Uterus (tissue), 4 donors: ENCODE data around the gene CPNE1. TPM values are rescaled to one million over a fixed set of nuclear protein-coding genes. Genes with fewer than 3 reads are reported as not detected.
A peak's percentile ranks its signal among the peaks of the same experiment; 100 is the strongest.

Source experiments
- DNase-seq, 2 donors: peaks; one replicate each; pipeline ENCODE4 v3.0.0-alpha.2; 2019 to 2020
- H3K27ac ChIP-seq, 2 donors: fragments of 200-600 bp; sonication (generic); 1 replicate in 1 of 2; 2 replicates in 1 of 2; pipeline ENCODE4 v1.5.1; 2016 to 2018
- H3K27me3 ChIP-seq, 2 donors: fragments of 200-600 bp; sonication (generic); one replicate each; pipeline ENCODE4 v1.5.1; 2018 to 2019; ENCODE audit warnings: control low read depth in 1 of 2
- H3K36me3 ChIP-seq, 2 donors: fragments of 200-600 bp; sonication (generic); one replicate each; pipeline ENCODE4 v1.5.1; 2019; ENCODE audit warnings: control low read depth in 1 of 2
- H3K4me1 ChIP-seq, 2 donors: fragments of 200-600 bp; sonication (generic); one replicate each; pipeline ENCODE4 v1.5.1; 2018 to 2019; ENCODE audit warnings: control low read depth in 1 of 2
- H3K4me3 ChIP-seq, 2 donors: fragments of 200-600 bp; sonication (generic); 1 replicate in 1 of 2; 2 replicates in 1 of 2; pipeline ENCODE4 v1.5.1; 2018 to 2019; ENCODE audit warnings: mild to moderate bottlenecking in 1 of 2
- H3K9me3 ChIP-seq, 2 donors: fragments of 200-600 bp; sonication (generic); one replicate each; pipeline ENCODE4 v1.5.1; 2019; ENCODE audit warnings: control low read depth in 1 of 2
- CTCF ChIP-seq, 4 experiments: fragments of 200-600 bp in 2 of 4; fragments of 450-650 bp in 2 of 4; sonication (generic) in 2 of 4; IDR thresholded peaks; one replicate each; pipeline ENCODE4 v1.5.1; 2016 to 2019; ENCODE audit warnings: antibody characterized with exemption in 4 of 4, mild to moderate bottlenecking in 2 of 4, moderate library complexity in 1 of 4
- POLR2A ChIP-seq, 2 donors: fragments of 450-650 bp; IDR thresholded peaks; one replicate each; pipeline ENCODE4 v1.6.1; 2016; ENCODE audit warnings: antibody characterized with exemption in 2 of 2, mild to moderate bottlenecking in 1 of 2, moderate library complexity in 1 of 2
- intact Hi-C: fragments of 100-400 bp; cut with DNase I; formaldehyde crosslinking; loops from one replicate; pipeline ENCODE4 v1.15.1; 2023; ENCODE audit warnings: low total_unique reads
- total RNA-seq, 4 donors: library from RNA; depleted of rRNA in 3 of 4; stranded (reverse); fragments of >200 nt in 3 of 4; gene quantifications; one replicate each; pipeline versions ENCODE4 v1.1.0 to v1.2.4, GENCODE V29; 2014 to 2023
- donor health status: DM: yes; HTN: yes; CAD: no.

The CPNE1 gene
- total RNA-seq, 4 donors from 2014 or later = 86.8 to 295 (median 142) TPM

- peak; percentile 71 to 79 for DNase-seq
These were observed 63.4 kb downstream of the CPNE1 start for GRCh38 chr20:35600993-35601973.

GRCh38 chr20:35600176-35600992 lies 64.3 kb downstream of the CPNE1 start:
- intact Hi-C loops = no loop called here
- Histone ChIP-seq H3K4me1 (peaks cover 0 to 14% of the 10 kb centered on the region in 2 donors), H3K27me3 (peaks cover 0 to 5% of the 10 kb centered on the region in 2 donors), H3K4me3 (peak overlapping the region; percentile 31 to 33), H3K9me3 (no peaks in the 10 kb centered on the region), H3K36me3 (no peaks in the 10 kb centered on the region), H3K27ac (no peak overlapping the region)
- TF ChIP-seq CTCF (IDR thresholded peaks at IDR 0.05) (no peak), POLR2A (IDR thresholded peaks at IDR 0.05) (no peak)
- no peak for DNase-seq

More at GRCh38 chr20:35600993-35601973, 63.4 kb downstream of the CPNE1 start:
- TF ChIP-seq POLR2A (IDR thresholded peaks at IDR 0.05) (no peak), CTCF (IDR thresholded peaks at IDR 0.05) (peak; percentile 49 to 55 (median 52))
- H3K36me3 ChIP-seq = no peaks in the 10 kb centered on the region
- no peak overlapping the region for H3K27ac ChIP-seq
- H3K4me1 ChIP-seq = peaks cover 0 to 14% of the 10 kb centered on the region in 2 donors
- intact Hi-C loops = no loop called here
- no peaks in the 10 kb centered on the region for H3K9me3 ChIP-seq
- peaks cover 0 to 5% of the 10 kb centered on the region in 2 donors for H3K27me3 ChIP-seq
- H3K4me3 ChIP-seq = peak overlapping the region; percentile 31 to 33

- DNase-seq = no peak
- Histone ChIP-seq H3K9me3 (no peaks in the 10 kb centered on the region), H3K27me3 (peaks cover 0 to 5% of the 10 kb centered on the region in 2 donors), H3K4me1 (peaks cover 0 to 14% of the 10 kb centered on the region in 2 donors), H3K27ac (no peak overlapping the region), H3K4me3 (no peak overlapping the region), H3K36me3 (no peaks in the 10 kb centered on the region)
- intact Hi-C loops = no loop called here
- TF ChIP-seq CTCF (IDR thresholded peaks at IDR 0.05) = no peak
- TF ChIP-seq POLR2A (IDR thresholded peaks at IDR 0.05) = no peak
These were observed 65.0 kb downstream of the CPNE1 start for GRCh38 chr20:35599776-35600120.

GRCh38 chr20:35598899-35599775 lies 65.6 kb downstream of the CPNE1 start:
- intact Hi-C loops = no loop called here
- Histone ChIP-seq H3K9me3 (no peaks in the 10 kb centered on the region), H3K27ac (no peak overlapping the region), H3K27me3 (peaks cover 0 to 5% of the 10 kb centered on the region in 2 donors), H3K4me3 (no peak overlapping the region), H3K36me3 (no peaks in the 10 kb centered on the region), H3K4me1 (peaks cover 0 to 14% of the 10 kb centered on the region in 2 donors)
- DNase-seq = no peak
- TF ChIP-seq CTCF (IDR thresholded peaks at IDR 0.05) (no peak), POLR2A (IDR thresholded peaks at IDR 0.05) (no peak)
